Suprapubic skin (tissue), 3 donors: Measurements from ENCODE around the gene NFKBIZ.

Source experiments
- POLR2A ChIP-seq, 2 donors: fragments of 450-650 bp; IDR thresholded peaks; one replicate each; pipeline ENCODE4 v1.6.1; 2017; ENCODE audit warnings: antibody characterized with exemption in 2 of 2, mild to moderate bottlenecking in 2 of 2, moderate library complexity in 2 of 2
- TF ChIP-seq, protein P1 (sequence below), 2 donors: fragments of 200-600 bp in 1 of 2; fragments of 450-650 bp in 1 of 2; sonication (generic) in 1 of 2; IDR thresholded peaks; one replicate each; pipeline ENCODE4 v1.5.1; 2016 to 2019; ENCODE audit warnings: antibody characterized with exemption in 2 of 2, mild to moderate bottlenecking in 1 of 2, moderate library complexity in 1 of 2

DNA sequence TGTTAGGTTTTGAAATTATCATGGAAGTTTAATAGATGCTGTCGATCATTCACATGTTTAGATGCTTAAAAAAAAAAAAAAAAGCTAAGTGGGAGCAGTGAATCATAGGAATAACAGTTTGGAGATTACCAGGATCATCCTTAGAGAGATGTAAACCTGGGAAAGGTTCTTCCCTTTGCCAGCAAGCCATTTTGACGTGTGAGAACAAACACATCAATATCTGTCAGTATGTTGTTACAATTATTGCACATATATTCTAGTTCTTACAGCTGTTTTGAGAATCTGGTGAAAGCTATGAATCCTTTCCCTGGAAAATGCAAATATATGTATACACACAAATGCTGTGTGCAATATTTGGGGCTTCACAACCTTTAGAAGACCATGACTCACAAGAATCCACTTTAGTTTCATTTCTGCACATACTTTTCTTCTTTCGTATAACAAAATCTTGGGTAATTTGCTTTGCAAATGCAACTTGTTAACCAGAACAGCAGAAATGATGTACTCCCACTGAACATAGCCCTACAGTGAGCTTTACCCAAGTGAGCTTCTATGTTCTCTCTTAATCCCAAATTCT is 12.0 kb downstream of the NFKBIZ start:
- TF ChIP-seq POLR2A (IDR thresholded peaks at IDR 0.05), result no peak
- TF ChIP-seq, protein P1, sequence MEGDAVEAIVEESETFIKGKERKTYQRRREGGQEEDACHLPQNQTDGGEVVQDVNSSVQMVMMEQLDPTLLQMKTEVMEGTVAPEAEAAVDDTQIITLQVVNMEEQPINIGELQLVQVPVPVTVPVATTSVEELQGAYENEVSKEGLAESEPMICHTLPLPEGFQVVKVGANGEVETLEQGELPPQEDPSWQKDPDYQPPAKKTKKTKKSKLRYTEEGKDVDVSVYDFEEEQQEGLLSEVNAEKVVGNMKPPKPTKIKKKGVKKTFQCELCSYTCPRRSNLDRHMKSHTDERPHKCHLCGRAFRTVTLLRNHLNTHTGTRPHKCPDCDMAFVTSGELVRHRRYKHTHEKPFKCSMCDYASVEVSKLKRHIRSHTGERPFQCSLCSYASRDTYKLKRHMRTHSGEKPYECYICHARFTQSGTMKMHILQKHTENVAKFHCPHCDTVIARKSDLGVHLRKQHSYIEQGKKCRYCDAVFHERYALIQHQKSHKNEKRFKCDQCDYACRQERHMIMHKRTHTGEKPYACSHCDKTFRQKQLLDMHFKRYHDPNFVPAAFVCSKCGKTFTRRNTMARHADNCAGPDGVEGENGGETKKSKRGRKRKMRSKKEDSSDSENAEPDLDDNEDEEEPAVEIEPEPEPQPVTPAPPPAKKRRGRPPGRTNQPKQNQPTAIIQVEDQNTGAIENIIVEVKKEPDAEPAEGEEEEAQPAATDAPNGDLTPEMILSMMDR (IDR thresholded peaks at IDR 0.05), result no peak
